HepG2 (cell line): ENCODE data around the gene NDUFS7. TPM values are rescaled to one million over a fixed set of nuclear protein-coding genes. Genes with fewer than 3 reads are reported as not detected.

Experiments used
- ARNTL ChIP-seq: sonication (generic); formaldehyde crosslinking; IDR thresholded peaks from 2 replicates; pipeline ENCODE4 v1.4.0; 2020; ENCODE audit warnings: mild to moderate bottlenecking, missing genetic modification reagents
- DRAP1 ChIP-seq: IDR thresholded peaks from 2 replicates; pipeline ENCODE4 v1.6.1; 2016; ENCODE audit warnings: missing genetic modification reagents, missing compliant biosample characterization
- ELF3 ChIP-seq: IDR thresholded peaks from 2 replicates; pipeline ENCODE4 v1.6.1; 2016; ENCODE audit warnings: missing genetic modification reagents, missing compliant biosample characterization
- FLYWCH1 ChIP-seq: sonication (generic); formaldehyde crosslinking; IDR thresholded peaks from 2 replicates; pipeline ENCODE4 v1.8.1; 2023; ENCODE audit warnings: mild to moderate bottlenecking, missing genetic modification reagents
- HNRNPL ChIP-seq: fragments of 200-400 bp; formaldehyde crosslinking; IDR thresholded peaks from 2 replicates; pipeline ENCODE4 v1.6.1; 2017; ENCODE audit warnings: mild to moderate bottlenecking, low read depth, low read length
- HNRNPLL ChIP-seq: fragments of 200-400 bp; formaldehyde crosslinking; IDR thresholded peaks from 2 replicates; pipeline ENCODE4 v1.6.1; 2017; ENCODE audit warnings: mild to moderate bottlenecking, low read depth, low read length; ENCODE audit not compliant: poor library complexity, severe bottlenecking
- HOXA7 ChIP-seq: sonication (generic); formaldehyde crosslinking; IDR thresholded peaks from 2 replicates; pipeline ENCODE4 v1.8.1; 2022; ENCODE audit warnings: mild to moderate bottlenecking, missing genetic modification reagents, moderate library complexity
- IRF2 ChIP-seq: IDR thresholded peaks from 2 replicates; pipeline ENCODE4 v1.6.1; 2018; ENCODE audit warnings: missing genetic modification reagents, missing compliant biosample characterization
- KLF13 ChIP-seq: sonication (generic); formaldehyde crosslinking; IDR thresholded peaks from 2 replicates; pipeline ENCODE4 v1.4.0; 2020; ENCODE audit warnings: mild to moderate bottlenecking, missing genetic modification reagents
- KLF9 ChIP-seq: IDR thresholded peaks from 2 replicates; pipeline ENCODE4 v1.6.1; 2016; ENCODE audit warnings: low read depth
- MXD1 ChIP-seq: sonication (generic); formaldehyde crosslinking; IDR thresholded peaks from 2 replicates; pipeline ENCODE4 v1.4.0; 2020; ENCODE audit warnings: mild to moderate bottlenecking, missing genetic modification reagents
- PAF1 ChIP-seq: IDR thresholded peaks from 2 replicates; pipeline ENCODE4 v1.6.1; 2016; ENCODE audit warnings: missing genetic modification reagents, missing compliant biosample characterization
- PAX8 ChIP-seq: sonication (generic); formaldehyde crosslinking; IDR thresholded peaks from 2 replicates; pipeline ENCODE4 v1.8.0; 2022; ENCODE audit warnings: mild to moderate bottlenecking, missing genetic modification reagents, borderline replicate concordance
- PHF20 ChIP-seq: sonication (generic); formaldehyde crosslinking; IDR thresholded peaks from 2 replicates; pipeline ENCODE4 v1.5.0; 2020; ENCODE audit warnings: mild to moderate bottlenecking, missing genetic modification reagents
- PITX1 ChIP-seq: sonication (generic); formaldehyde crosslinking; IDR thresholded peaks from 2 replicates; pipeline ENCODE4 v1.5.1; 2020; ENCODE audit warnings: mild to moderate bottlenecking, missing genetic modification reagents
- PLRG1 ChIP-seq: fragments of 450-650 bp; conservative IDR thresholded peaks from 2 replicates; pipeline ENCODE4 v1.6.1; 2016
- POLR2G ChIP-seq: fragments of 200-400 bp; formaldehyde crosslinking; IDR thresholded peaks from 2 replicates; pipeline ENCODE4 v1.6.1; 2018; ENCODE audit warnings: mild to moderate bottlenecking, low read depth, low read length, moderate library complexity
- RFXANK ChIP-seq: IDR thresholded peaks from 2 replicates; pipeline ENCODE4 v1.6.1; 2016
- SMARCC2 ChIP-seq: fragments of 450-650 bp; IDR thresholded peaks from 2 replicates; pipeline ENCODE4 v1.6.1; 2017; ENCODE audit warnings: antibody characterized with exemption, mild to moderate bottlenecking
- ZBTB7B ChIP-seq: sonication (generic); formaldehyde crosslinking; IDR thresholded peaks from 2 replicates; pipeline ENCODE4 v1.4.0; 2020; ENCODE audit warnings: missing genetic modification reagents
- ZMYM2 ChIP-seq: sonication (generic); formaldehyde crosslinking; IDR thresholded peaks from 2 replicates; pipeline ENCODE4 v1.8.0; 2022; ENCODE audit warnings: mild to moderate bottlenecking, missing genetic modification reagents
- ZNF326 ChIP-seq: sonication (generic); formaldehyde crosslinking; IDR thresholded peaks from 2 replicates; pipeline ENCODE4 v1.4.0; 2020; ENCODE audit warnings: missing genetic modification reagents, borderline replicate concordance
- ZNF558 ChIP-seq: sonication (generic); formaldehyde crosslinking; IDR thresholded peaks from 2 replicates; pipeline ENCODE4 v1.9.0; 2022; ENCODE audit warnings: mild to moderate bottlenecking, missing genetic modification reagents, borderline replicate concordance
- ZNF564 ChIP-seq: sonication (generic); formaldehyde crosslinking; IDR thresholded peaks from 2 replicates; pipeline ENCODE4 v1.8.1; 2023; ENCODE audit warnings: mild to moderate bottlenecking, missing genetic modification reagents
- ZNF850 ChIP-seq: sonication (generic); formaldehyde crosslinking; conservative IDR thresholded peaks from 2 replicates; pipeline ENCODE4 v1.9.0; 2021; ENCODE audit warnings: mild to moderate bottlenecking, missing genetic modification reagents
- polyA plus RNA-seq, 8 experiments: library from polyadenylated mRNA; depleted of rRNA in 3 of 8; stranded (reverse) in 7 of 8; unstranded in 1 of 8; fragments of >200 nt; fragmentation: Illumina TruSeq in 4 of 8; extraction: Trizol in 4 of 8; gene quantifications; 2 replicates each; pipeline versions ENCODE4 v1.2.1 to v1.2.3, GENCODE V29; 2011 to 2016; ENCODE audit warnings: low read depth in 4 of 8, missing spikeins in 1 of 8, mixed read lengths in 1 of 8; ENCODE audit not compliant: insufficient read depth in 1 of 8
- total RNA-seq, 5 experiments: library from RNA; depleted of rRNA; stranded (reverse); fragments of >200 nt; fragmentation: Illumina TruSeq; extraction: Trizol; gene quantifications; 2 replicates each; pipeline ENCODE4 v1.2.3, GENCODE V29; 2016; ENCODE audit warnings: low read depth in 1 of 5
- TF ChIP-seq, protein P1 (sequence below): sonication (generic); formaldehyde crosslinking; IDR thresholded peaks from 2 replicates; pipeline ENCODE4 v1.4.0; 2020; ENCODE audit warnings: missing genetic modification reagents
- TF ChIP-seq, protein P2 (sequence below): sonication (generic); formaldehyde crosslinking; IDR thresholded peaks from 2 replicates; pipeline ENCODE4 v1.4.0; 2020; ENCODE audit warnings: missing genetic modification reagents, borderline replicate concordance
- TF ChIP-seq, protein P3 (sequence below): sonication (generic); formaldehyde crosslinking; IDR thresholded peaks from 2 replicates; pipeline ENCODE4 v1.8.0; 2023; ENCODE audit warnings: mild to moderate bottlenecking, missing genetic modification reagents

NDUFS7 gene
- total and polyA plus RNA-seq, 2 of the 13 experiments (the other 11 are each of a cell fraction or from before 2014, with no cell fraction given), result 34.3 to 66.9 TPM

- peak; percentile 50; the same call in 1 of the 2 replicates for TF ChIP-seq ZNF326
- TF ChIP-seq, protein P1, sequence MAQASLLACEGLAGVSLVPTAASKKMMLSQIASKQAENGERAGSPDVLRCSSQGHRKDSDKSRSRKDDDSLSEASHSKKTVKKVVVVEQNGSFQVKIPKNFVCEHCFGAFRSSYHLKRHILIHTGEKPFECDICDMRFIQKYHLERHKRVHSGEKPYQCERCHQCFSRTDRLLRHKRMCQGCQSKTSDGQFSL, result peak; percentile 49; the same call in 1 of the 2 replicates
- no peak for TF ChIP-seq ZMYM2 (CRISPR knock-in tag)
- TF ChIP-seq KLF13 (CRISPR knock-in tag), result no peak
- no peak for TF ChIP-seq IRF2 (CRISPR knock-in tag)
- TF ChIP-seq FLYWCH1 (CRISPR knock-in tag), result no peak
- no peak for TF ChIP-seq ELF3
- peak; percentile 76 for TF ChIP-seq POLR2G
- no peak for TF ChIP-seq PAX8 (CRISPR knock-in tag)
- TF ChIP-seq PLRG1, result no peak
- peak; percentile 16; the same call in 1 of the 2 replicates for TF ChIP-seq ZNF564
- TF ChIP-seq PITX1 (CRISPR knock-in tag), result peak; percentile 4; the same call in 1 of the 2 replicates
- 0 out of 2 replicates have a peak, but pooled peaks have one; percentile 22 for TF ChIP-seq HNRNPL
- no peak for TF ChIP-seq MXD1 (CRISPR knock-in tag)
- no peak for TF ChIP-seq SMARCC2
- no peak for TF ChIP-seq HNRNPLL
- no peak for TF ChIP-seq PHF20 (CRISPR knock-in tag)
- TF ChIP-seq, protein P2, sequence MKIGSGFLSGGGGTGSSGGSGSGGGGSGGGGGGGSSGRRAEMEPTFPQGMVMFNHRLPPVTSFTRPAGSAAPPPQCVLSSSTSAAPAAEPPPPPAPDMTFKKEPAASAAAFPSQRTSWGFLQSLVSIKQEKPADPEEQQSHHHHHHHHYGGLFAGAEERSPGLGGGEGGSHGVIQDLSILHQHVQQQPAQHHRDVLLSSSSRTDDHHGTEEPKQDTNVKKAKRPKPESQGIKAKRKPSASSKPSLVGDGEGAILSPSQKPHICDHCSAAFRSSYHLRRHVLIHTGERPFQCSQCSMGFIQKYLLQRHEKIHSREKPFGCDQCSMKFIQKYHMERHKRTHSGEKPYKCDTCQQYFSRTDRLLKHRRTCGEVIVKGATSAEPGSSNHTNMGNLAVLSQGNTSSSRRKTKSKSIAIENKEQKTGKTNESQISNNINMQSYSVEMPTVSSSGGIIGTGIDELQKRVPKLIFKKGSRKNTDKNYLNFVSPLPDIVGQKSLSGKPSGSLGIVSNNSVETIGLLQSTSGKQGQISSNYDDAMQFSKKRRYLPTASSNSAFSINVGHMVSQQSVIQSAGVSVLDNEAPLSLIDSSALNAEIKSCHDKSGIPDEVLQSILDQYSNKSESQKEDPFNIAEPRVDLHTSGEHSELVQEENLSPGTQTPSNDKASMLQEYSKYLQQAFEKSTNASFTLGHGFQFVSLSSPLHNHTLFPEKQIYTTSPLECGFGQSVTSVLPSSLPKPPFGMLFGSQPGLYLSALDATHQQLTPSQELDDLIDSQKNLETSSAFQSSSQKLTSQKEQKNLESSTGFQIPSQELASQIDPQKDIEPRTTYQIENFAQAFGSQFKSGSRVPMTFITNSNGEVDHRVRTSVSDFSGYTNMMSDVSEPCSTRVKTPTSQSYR (CRISPR knock-in tag), result peak; percentile 19; the same call in 1 of the 2 replicates
- no peak for TF ChIP-seq HOXA7 (CRISPR knock-in tag)
- TF ChIP-seq, protein P3, sequence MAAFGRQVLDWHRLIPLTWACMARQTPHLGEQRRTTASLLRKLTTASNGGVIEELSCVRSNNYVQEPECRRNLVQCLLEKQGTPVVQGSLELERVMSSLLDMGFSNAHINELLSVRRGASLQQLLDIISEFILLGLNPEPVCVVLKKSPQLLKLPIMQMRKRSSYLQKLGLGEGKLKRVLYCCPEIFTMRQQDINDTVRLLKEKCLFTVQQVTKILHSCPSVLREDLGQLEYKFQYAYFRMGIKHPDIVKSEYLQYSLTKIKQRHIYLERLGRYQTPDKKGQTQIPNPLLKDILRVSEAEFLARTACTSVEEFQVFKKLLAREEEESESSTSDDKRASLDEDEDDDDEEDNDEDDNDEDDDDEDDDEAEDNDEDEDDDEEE (CRISPR knock-in tag), result no peak
- TF ChIP-seq ZNF558 (CRISPR knock-in tag), result 0 out of 2 replicates have a peak, but pooled peaks have one; percentile 5
- TF ChIP-seq PAF1 (CRISPR knock-in tag), result 0 out of 2 replicates have a peak, but pooled peaks have one; percentile 14
- TF ChIP-seq RFXANK (CRISPR knock-in tag), result no peak
- no peak for TF ChIP-seq KLF9 (CRISPR knock-in tag)
- TF ChIP-seq ZNF850, result no peak
- TF ChIP-seq ZBTB7B, result no peak
- no peak for TF ChIP-seq ARNTL (CRISPR knock-in tag)
- no peak for TF ChIP-seq DRAP1 (CRISPR knock-in tag)
These were observed 12.5 kb downstream of the NDUFS7 start (continued) for GRCh38 chr19:1396019-1396767.
